BLaER1 treated with 17β-estradiol and CSF1 and Interleukin-3, amounts not matched to agents 10 nM and 100 nM (cell line): ENCODE data around the gene MROH7.

Experiments
- H3K27ac ChIP-seq, 11 experiments: shearing (Covaris generic); formaldehyde crosslinking; 2 replicates each; pipeline ENCODE4 v1.8.1; 2022
- H3K27me3 ChIP-seq, 11 experiments: shearing (Covaris generic); formaldehyde crosslinking; 2 replicates each; pipeline ENCODE4 v1.8.1; 2022
- H3K36me3 ChIP-seq, 11 experiments: shearing (Covaris generic); formaldehyde crosslinking; 2 replicates each; pipeline ENCODE4 v1.8.1; 2022
- H3K4me1 ChIP-seq, 10 experiments: shearing (Covaris generic); formaldehyde crosslinking; 2 replicates each; pipeline ENCODE4 v1.8.1; 2022
- H3K4me2 ChIP-seq, 11 experiments: shearing (Covaris generic); formaldehyde crosslinking; 2 replicates each; pipeline ENCODE4 v1.8.1; 2022
- H3K4me3 ChIP-seq, 10 experiments: shearing (Covaris generic); formaldehyde crosslinking; 2 replicates each; pipeline ENCODE4 v1.8.1; 2022
- H3K9ac ChIP-seq, 11 experiments: shearing (Covaris generic); formaldehyde crosslinking; 2 replicates each; pipeline ENCODE4 v1.8.1; 2022
- H3K9me3 ChIP-seq, 11 experiments: shearing (Covaris generic); formaldehyde crosslinking; replicated peaks in 1 of 11; 2 replicates each; pipeline ENCODE4 v1.8.1; 2022
- H4K20me1 ChIP-seq, 11 experiments: shearing (Covaris generic); formaldehyde crosslinking; 2 replicates each; pipeline ENCODE4 v1.8.1; 2022
- Cebpa-rat ChIP-seq, 11 experiments: shearing (Covaris generic); IDR thresholded peaks; 2 replicates each; pipeline ENCODE4 v1.8.1; 2022

MROH7 gene

GRCh38 chr1:54710434-54710833 is 68.8 kb downstream of the MROH7 start:
- H3K36me3 ChIP-seq, result no peaks in the 10 kb centered on the region
- peaks cover 4 to 8% (median 5%) of the 10 kb centered on the region in 10 experiments; a peak in 12 of 20 replicates for H3K4me1 ChIP-seq
- H3K27ac ChIP-seq, result no peak overlapping the region
- TF ChIP-seq Cebpa-rat (IDR thresholded peaks at IDR 0.05), result no peak
- no peak overlapping the region for H3K4me2 ChIP-seq
- H3K9ac ChIP-seq, result no peak overlapping the region
- no peak overlapping the region for H3K4me3 ChIP-seq
- no peaks in the 10 kb centered on the region for H3K9me3 ChIP-seq
- H4K20me1 ChIP-seq, result no peaks in the 10 kb centered on the region; a peak in 2 of 22 replicates
- H3K27me3 ChIP-seq, result no peaks in the 10 kb centered on the region

GRCh38 chr1:54710841-54711240 is 69.3 kb downstream of the MROH7 start:
- no peaks in the 10 kb centered on the region; a peak in 2 of 22 replicates for H4K20me1 ChIP-seq
- H3K9me3 ChIP-seq, result no peaks in the 10 kb centered on the region
- TF ChIP-seq Cebpa-rat (IDR thresholded peaks at IDR 0.05), result no peak
- no peak overlapping the region for H3K27ac ChIP-seq
- peaks cover 4 to 9% (median 5%) of the 10 kb centered on the region in 10 experiments; a peak in 12 of 20 replicates for H3K4me1 ChIP-seq
- H3K4me3 ChIP-seq, result no peak overlapping the region
- H3K27me3 ChIP-seq, result no peaks in the 10 kb centered on the region
- H3K9ac ChIP-seq, result no peak overlapping the region
- H3K36me3 ChIP-seq, result no peaks in the 10 kb centered on the region
- H3K4me2 ChIP-seq, result no peak overlapping the region

GRCh38 chr1:54711536-54711935 is 70.0 kb downstream of the MROH7 start:
- Histone ChIP-seq H3K4me1 (peaks cover 7 to 13% (median 9%) of the 10 kb centered on the region in 10 experiments), H3K36me3 (no peaks in the 10 kb centered on the region), H3K4me2 (no peak overlapping the region), H3K27me3 (no peaks in the 10 kb centered on the region), H3K9ac (no peak overlapping the region), H3K4me3 (no peak overlapping the region), H3K27ac (no peak overlapping the region), H4K20me1 (no peaks in the 10 kb centered on the region; a peak in 1 of 22 replicates), H3K9me3 (no peaks in the 10 kb centered on the region)
- TF ChIP-seq Cebpa-rat (IDR thresholded peaks at IDR 0.05), result no peak

- peak overlapping the region; percentile 69 to 97 (median 89) for H3K4me3 ChIP-seq
- no peaks in the 10 kb centered on the region for H3K27me3 ChIP-seq
- TF ChIP-seq Cebpa-rat (IDR thresholded peaks at IDR 0.05), result no peak
- peaks cover 0 to 3% (median 0%) of the 10 kb centered on the region in 11 experiments; a peak in 1 of 22 replicates for H4K20me1 ChIP-seq
- H3K4me1 ChIP-seq, result peaks cover 15 to 22% (median 18%) of the 10 kb centered on the region in 10 experiments
- H3K36me3 ChIP-seq, result peaks cover 20 to 33% (median 27%) of the 10 kb centered on the region in 11 experiments; a peak in 21 of 22 replicates
- peak overlapping the region in 10 of 11 experiments; percentile 81 to 94 (median 91); a peak in 19 of 22 replicates for H3K9ac ChIP-seq
- peak overlapping the region; percentile 73 to 91 (median 84) for H3K4me2 ChIP-seq
- H3K27ac ChIP-seq, result peak overlapping the region; percentile 3 to 90 (median 86); a peak in 17 of 22 replicates
- no peaks in the 10 kb centered on the region for H3K9me3 ChIP-seq
These were observed 73.4 kb downstream of the MROH7 start for GRCh38 chr1:54714881-54715492.

- Histone ChIP-seq H3K4me3 (peak within 1 kb of the TSS; percentile 69 to 97 (median 89)), H3K9ac (peak within 1 kb of the TSS; percentile 81 to 94 (median 91)), H3K4me2 (peak within 1 kb of the TSS; percentile 73 to 91 (median 84)), H3K36me3 (peaks cover 27 to 40% (median 34%) of the 10 kb centered on the region in 11 experiments; a peak in 21 of 22 replicates), H3K27ac (peak within 1 kb of the TSS; percentile 51 to 91 (median 86); a peak in 21 of 22 replicates), H3K27me3 (no peaks in the 10 kb centered on the region), H3K9me3 (no peaks in the 10 kb centered on the region), H3K4me1 (peaks cover 15 to 22% (median 18%) of the 10 kb centered on the region in 10 experiments), H4K20me1 (peaks cover 0 to 6% (median 0%) of the 10 kb centered on the region in 11 experiments; a peak in 1 of 22 replicates)
- no peak for TF ChIP-seq Cebpa-rat (IDR thresholded peaks at IDR 0.05)
These were observed 74.1 kb downstream of the MROH7 start, which contains the start of gene TTC4 for GRCh38 chr1:54715493-54716298. TTC4 (plus strand) TSS chr1:54715861; CDS start chr1:54715909, 48 bp downstream.

GRCh38 chr1:54716299-54717047 is 74.9 kb downstream of the MROH7 start:
- no peak for TF ChIP-seq Cebpa-rat (IDR thresholded peaks at IDR 0.05)
- H3K27me3 ChIP-seq, result no peaks in the 10 kb centered on the region
- peak overlapping the region; percentile 73 to 91 (median 84) for H3K4me2 ChIP-seq
- H3K4me3 ChIP-seq, result peak overlapping the region; percentile 69 to 97 (median 89)
- H3K9me3 ChIP-seq, result no peaks in the 10 kb centered on the region
- peaks cover 15 to 22% (median 18%) of the 10 kb centered on the region in 10 experiments for H3K4me1 ChIP-seq
- H3K36me3 ChIP-seq, result peaks cover 34 to 48% (median 42%) of the 10 kb centered on the region in 11 experiments
- H3K9ac ChIP-seq, result peak overlapping the region; percentile 81 to 94 (median 91)
- H4K20me1 ChIP-seq, result peaks cover 0 to 6% (median 0%) of the 10 kb centered on the region in 11 experiments; a peak in 1 of 22 replicates
- H3K27ac ChIP-seq, result peak overlapping the region; percentile 51 to 91 (median 86); a peak in 21 of 22 replicates

- no peak overlapping the region for H3K27ac ChIP-seq
- peaks cover 3 to 11% (median 8%) of the 10 kb centered on the region in 10 experiments for H3K4me1 ChIP-seq
These were observed 80.1 kb downstream of the MROH7 start for GRCh38 chr1:54721719-54722118.

GRCh38 chr1:54723985-54724384 is 82.4 kb downstream of the MROH7 start:
- Histone ChIP-seq H3K27me3 (no peaks in the 10 kb centered on the region), H3K4me2 (no peak overlapping the region), H4K20me1 (peaks cover 0 to 7% (median 0%) of the 10 kb centered on the region in 11 experiments; a peak in 2 of 22 replicates), H3K27ac (no peak overlapping the region), H3K9me3 (no peaks in the 10 kb centered on the region), H3K4me1 (no peaks in the 10 kb centered on the region), H3K36me3 (peaks cover 88 to 100% (median 99%) of the 10 kb centered on the region in 11 experiments), H3K4me3 (no peak overlapping the region), H3K9ac (no peak overlapping the region)
- TF ChIP-seq Cebpa-rat (IDR thresholded peaks at IDR 0.05), result no peak

More at GRCh38 chr1:54721719-54722118, 80.1 kb downstream of the MROH7 start:
- Histone ChIP-seq H3K36me3 (peaks cover 84 to 100% (median 95%) of the 10 kb centered on the region in 11 experiments), H3K4me3 (no peak overlapping the region), H3K9ac (no peak overlapping the region), H3K27me3 (no peaks in the 10 kb centered on the region), H3K4me2 (no peak overlapping the region), H3K9me3 (no peaks in the 10 kb centered on the region), H4K20me1 (peaks cover 0 to 6% (median 0%) of the 10 kb centered on the region in 11 experiments; a peak in 1 of 22 replicates)
- TF ChIP-seq Cebpa-rat (IDR thresholded peaks at IDR 0.05), result no peak
